MM.1S (cell line): ENCODE results near the gene ITGB3.

Experiments used
- CTCF ChIP-seq: fragments of 300-600 bp; sonication (generic); IDR thresholded peaks from 2 replicates; pipeline ENCODE4 v1.5.1; 2016; ENCODE audit warnings: antibody characterized with exemption, low read length, mixed read lengths
- EZH2 ChIP-seq: fragments of 300-600 bp; sonication (generic); optimal IDR thresholded peaks from 2 replicates; pipeline ENCODE3; 2017; ENCODE audit warnings: low read depth, mild to moderate bottlenecking, antibody characterized with exemption, low read length, mixed read lengths
- EZH2phosphoT487 ChIP-seq: fragments of 300-600 bp; sonication (generic); IDR thresholded peaks from 2 replicates; pipeline ENCODE4 v1.6.1; 2018; ENCODE audit warnings: antibody characterized with exemption, low read length

- no peak for TF ChIP-seq CTCF
- TF ChIP-seq EZH2 = no peak
- TF ChIP-seq EZH2phosphoT487 = no peak
Observed at GRCh38 chr17:47219621-47220475, 33.8 kb upstream of the ITGB3 start.
